Breast epithelium (tissue), 3 donors: ENCODE data around the gene OAS2.

Experiments
- CTCF ChIP-seq, 3 donors: fragments of 450-650 bp; IDR thresholded peaks; one replicate each; pipeline ENCODE4 v1.5.1; 2016 to 2017; ENCODE audit warnings: antibody characterized with exemption in 3 of 3, mild to moderate bottlenecking in 3 of 3, moderate library complexity in 3 of 3
- POLR2A ChIP-seq: fragments of 450-650 bp; IDR thresholded peaks from one replicate; pipeline ENCODE4 v1.6.1; 2016; ENCODE audit warnings: antibody characterized with exemption, mild to moderate bottlenecking, moderate library complexity
- POLR2AphosphoS5 ChIP-seq, 3 donors: sonication (generic); formaldehyde crosslinking; IDR thresholded peaks; one replicate each; pipeline ENCODE4 v1.6.1; 2017; ENCODE audit warnings: antibody characterized with exemption in 3 of 3

- TF ChIP-seq CTCF (IDR thresholded peaks at IDR 0.05) (no peak), POLR2A (no peak), POLR2AphosphoS5 (IDR thresholded peaks at IDR 0.05) (no peak)
These were observed 78.5 kb downstream of the OAS2 start, which contains the start of gene DTX1 for GRCh38 chr12:113056631-113057488.
